Embryonic facial prominence (tissue), 1 donor: ENCODE data around the gene DEPP1.

Source experiments
- DNase-seq: peaks from one replicate; pipeline ENCODE4 v3.0.0-alpha.2; 2016; ENCODE audit errors: extremely low spot score

DEPP1 gene

DNA sequence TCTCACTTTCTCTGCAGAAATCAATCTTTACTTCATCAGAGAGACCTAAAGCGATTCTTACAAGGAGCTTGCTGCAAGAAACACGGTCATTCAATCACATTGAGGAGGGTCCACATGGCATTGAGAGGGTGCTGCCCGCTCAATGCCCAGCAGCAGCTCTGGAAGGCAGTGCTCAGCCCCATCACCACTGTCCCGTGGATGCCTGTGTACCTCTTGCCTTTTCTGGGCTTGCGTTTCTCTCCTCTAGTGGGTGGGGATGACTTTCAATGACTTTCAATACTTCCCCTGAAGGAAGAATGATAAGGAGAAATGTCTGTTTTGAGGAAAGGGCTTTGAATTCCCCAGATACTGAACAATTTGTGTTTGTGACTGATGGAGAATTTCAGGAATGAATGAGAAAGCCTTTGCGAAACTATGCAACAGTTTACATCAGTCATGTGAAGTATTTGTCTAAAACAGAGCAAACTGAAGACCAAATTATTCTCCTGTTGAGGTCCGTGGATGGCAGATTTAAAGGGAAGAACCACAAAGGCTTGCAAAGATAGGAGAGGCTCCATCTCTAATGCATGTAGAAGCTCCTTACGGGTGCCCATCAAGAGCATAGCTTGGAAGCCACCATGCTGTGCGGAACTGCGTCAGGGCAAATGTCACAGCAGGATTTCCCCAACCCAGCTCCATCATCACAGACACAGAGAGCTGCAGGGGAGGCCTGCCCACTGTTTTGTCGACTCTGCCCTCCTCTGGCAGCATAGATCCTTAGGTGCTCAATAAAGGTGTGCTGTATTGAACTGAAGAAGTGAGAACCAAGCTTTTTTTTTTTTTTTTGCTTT is 15.5 kb upstream of the DEPP1 start:
- no peak for DNase-seq

DNA sequence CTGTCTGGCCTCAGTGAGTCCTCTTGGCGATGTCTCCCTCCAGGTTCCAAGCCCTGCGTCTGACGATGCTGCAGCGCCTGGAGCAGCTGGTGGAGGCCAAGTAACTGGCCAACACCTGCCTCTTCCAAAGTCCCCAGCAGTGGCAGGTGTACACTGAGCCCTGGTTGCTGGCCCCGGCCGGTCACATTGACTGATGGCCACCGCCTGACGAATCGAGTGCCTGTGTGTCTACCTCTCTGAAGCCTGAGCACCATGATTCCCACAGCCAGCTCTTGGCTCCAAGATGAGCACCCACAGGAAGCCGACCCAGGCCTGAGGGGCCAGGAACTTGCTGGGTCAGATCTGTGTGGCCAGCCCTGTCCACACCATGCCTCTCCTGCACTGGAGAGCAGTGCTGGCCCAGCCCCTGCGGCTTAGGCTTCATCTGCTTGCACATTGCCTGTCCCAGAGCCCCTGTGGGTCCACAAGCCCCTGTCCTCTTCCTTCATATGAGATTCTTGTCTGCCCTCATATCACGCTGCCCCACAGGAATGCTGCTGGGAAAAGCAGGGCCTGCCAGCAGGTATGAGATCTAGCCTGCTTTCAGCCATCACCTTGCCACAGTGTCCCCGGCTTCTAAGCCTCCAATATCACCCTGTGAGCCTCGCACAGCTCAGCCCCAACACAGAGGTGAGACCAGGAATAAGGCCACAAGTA is 14.8 kb upstream of the DEPP1 start:
- DNase-seq: no peak

DNA sequence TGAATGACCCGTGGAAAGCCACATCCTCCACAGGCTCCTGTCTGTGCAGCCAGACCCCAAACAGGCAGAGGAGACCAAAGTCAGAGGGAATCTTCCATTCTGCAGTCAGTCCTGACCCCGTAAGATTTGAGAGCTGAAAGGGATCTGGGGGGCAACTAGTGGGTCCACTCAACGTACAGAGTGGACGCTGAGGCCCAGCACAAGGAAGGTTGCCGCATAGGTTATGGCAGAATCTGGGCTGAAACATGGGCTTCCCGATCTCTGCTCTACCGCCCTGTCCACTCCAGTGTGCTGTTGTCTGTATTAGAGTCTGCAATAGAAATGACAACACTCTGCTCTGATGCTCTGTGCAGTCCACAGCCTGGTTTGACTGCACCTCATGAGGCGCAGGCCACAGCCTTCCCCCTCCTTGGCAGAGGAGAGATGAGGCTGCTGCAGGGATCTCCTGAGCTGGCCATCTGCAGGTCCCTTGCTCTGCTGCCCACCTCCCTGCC is 14.2 kb upstream of the DEPP1 start:
- DNase-seq: no peak

DNA sequence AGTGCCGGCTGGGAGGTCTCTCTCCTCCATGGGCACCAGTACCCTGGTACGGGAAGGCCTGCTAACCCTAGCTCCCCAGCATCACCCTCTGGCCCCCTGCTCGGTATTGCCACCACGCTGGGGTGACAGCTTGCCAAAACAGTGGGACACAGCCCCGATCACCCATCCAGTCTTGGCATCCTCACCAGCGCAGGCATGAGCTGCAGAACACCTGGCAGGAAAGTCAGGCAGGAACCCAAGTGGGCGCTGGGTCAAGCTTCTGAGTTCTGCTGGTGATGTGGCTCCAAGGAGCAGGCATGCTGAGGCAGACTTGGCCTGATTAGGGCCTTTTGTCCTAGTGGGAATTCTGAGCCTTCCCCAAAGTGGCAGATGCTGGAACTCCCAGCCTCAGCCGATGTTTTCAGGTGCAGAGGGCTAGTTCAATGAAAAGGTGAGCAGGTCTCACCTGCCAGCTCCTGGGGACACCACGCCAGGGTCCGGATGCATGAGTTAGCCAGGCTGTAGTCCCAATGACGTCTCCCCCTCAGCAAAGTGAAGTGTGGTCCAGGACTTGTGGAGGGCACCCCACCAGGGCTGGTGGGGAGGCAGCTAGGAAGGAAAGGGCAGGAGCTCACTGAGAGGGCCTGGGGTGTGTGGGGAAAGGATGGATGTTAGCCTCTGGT is 13.6 kb upstream of the DEPP1 start:
- no peak for DNase-seq

DNA sequence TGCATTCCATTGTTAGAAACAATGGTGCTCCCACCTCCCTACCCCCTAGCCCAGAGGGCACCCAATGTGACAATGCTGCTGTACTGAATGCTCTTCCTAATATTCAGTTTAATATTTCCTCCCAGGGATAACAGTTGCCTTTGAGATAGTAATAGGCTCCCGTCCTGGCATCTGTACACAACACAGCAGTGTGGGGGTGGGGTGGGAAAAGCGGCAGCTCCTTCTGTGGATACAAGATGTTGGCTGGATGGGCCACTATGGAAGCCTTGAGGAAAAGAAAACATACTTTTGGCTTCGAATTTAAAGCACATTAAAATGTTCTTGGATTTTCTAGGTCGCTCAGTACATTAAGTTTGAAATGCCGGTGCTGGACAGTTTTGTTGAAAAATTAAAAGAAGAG is 13.0 kb upstream of the DEPP1 start:
- no peak for DNase-seq

DNA sequence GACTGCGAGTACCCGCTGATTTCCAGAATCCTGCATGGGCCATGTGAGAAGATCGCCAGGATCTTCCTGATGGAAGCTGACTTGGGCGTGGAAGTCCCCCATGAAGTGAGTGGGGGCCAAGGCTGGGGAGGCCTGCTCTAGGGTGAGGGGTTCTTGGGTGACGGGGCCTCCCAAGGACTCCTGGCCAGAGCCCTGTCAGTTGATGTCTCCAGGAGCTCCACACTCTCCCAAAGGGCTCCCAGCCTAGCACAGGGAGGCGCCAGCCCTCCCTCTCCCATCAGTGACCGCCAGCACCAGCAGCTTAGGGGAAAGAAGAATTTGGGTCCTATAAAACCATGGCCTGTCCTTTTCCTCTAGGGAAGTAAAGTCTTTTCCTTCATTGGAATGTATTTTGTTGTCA is 12.4 kb upstream of the DEPP1 start:
- DNase-seq: no peak

DNA sequence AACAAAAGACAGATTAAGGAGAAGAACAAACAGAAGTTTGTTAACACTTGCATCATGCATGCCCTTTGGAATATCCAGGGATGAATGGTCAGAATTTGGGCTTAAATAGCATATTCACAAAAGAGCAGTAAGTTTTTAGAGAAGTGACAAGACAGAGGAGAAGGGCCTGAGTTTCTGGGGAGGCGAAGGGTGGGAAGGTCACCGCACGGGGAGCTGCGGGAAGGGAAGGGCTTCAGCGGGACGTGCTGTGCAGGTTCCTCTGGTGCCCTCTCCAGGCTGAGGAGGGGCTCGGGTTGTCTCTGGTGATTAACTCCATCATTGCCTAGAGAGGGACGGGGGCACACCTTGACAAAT is 11.7 kb upstream of the DEPP1 start:
- DNase-seq: no peak

DNA sequence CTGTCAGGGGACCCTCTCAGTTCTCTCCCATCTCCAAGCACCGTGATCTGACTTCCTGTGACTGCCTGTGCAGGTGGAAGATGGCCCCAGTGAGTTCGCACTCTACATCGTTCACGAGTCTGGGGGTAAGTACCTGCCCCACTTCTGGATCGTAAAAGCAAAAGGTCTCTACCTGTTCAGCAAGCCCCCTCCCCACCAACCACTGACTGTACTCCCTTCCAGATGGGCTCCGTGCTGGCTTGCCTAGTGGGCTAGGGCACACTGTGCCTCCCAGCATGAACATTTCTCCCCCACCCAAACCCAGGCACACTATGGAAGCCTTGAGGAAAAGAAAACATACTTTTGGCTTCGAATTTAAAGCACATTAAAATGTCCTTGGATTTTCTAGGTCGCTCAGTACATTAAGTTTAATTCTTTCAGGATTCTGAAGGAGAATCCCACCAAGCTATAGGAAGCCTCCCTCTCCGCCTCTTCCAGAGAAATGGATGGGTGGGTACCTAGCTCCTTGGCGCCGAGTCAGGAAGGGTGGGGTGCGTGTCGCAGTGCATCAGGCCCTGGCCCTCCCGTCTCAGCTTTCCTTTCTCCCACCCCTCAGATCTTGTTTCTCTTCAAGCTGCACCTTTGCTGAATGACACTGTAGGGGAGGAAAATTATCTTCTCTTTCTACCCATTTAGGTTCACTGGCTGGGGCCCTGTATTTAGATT is 11.1 kb upstream of the DEPP1 start:
- no peak for DNase-seq

DNA sequence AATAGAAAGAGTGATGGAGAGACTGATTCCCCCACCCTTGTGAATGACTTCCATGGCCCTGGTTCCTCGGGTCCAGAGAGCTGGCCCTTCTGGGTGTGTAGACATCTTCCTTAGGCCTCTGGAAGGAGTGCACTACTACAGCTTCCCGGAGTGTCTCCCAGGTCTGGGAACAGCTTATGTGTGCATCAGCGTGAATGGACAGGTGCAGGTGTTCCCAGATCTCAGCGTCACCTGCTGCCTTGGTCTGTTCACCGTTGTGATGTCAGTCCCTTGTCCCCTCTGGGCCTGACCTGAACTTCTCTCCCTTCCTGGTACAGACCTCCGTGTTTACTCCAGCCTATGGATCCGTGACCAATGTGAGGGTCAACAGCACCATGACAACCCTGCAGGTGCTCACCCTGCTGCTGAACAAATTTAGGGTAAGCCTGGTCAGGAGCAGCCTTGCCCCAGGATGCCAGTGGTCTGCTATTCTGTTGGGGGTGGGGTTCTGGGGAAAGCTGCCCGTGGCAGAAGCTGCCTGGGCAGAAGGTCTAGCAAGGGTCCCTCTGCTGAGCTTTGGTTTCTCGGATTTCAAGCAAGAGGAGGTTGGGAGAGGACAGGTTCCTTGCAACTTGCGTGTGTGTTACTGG is 10.5 kb upstream of the DEPP1 start:
- no peak for DNase-seq

DNA sequence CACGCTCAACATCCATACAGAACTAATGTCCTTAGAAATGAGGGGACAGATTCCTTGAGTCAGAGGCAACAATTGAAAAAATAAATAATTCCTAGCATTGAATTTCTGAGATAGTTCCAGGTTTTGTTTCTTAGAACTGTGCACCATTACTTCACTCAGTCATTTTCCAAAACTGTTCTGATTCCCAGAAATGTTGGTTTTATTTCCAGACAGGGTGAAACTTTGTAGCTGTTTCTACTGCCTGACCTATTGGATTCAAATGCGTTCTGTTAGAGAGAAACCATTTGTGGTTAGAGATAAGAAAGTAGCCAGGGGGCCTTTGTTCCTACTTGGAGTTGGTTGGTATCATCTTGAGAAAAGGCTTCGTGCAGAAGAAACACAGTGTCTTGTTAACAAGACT is 8.1 kb upstream of the DEPP1 start:
- DNase-seq: no peak

DNA sequence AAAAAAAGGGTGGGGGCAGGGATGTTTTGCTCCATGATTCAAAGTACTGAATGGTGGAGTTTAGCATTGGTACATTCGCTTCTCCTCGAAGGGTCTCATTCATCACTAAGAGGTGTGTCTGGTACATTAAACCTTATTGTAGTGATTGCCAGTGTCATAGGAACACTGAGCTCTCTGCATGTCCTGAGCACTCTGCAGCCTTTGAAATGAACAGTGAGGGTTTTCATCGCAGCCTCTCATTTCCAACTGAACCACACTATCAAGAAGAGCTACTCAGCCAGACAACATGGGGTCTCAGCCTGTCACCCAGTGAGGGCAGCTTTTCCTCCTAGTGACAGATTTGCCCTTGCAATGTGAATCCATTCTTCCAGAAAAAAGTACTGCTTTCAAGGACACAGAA is 7.6 kb upstream of the DEPP1 start:
- no peak for DNase-seq

DNA sequence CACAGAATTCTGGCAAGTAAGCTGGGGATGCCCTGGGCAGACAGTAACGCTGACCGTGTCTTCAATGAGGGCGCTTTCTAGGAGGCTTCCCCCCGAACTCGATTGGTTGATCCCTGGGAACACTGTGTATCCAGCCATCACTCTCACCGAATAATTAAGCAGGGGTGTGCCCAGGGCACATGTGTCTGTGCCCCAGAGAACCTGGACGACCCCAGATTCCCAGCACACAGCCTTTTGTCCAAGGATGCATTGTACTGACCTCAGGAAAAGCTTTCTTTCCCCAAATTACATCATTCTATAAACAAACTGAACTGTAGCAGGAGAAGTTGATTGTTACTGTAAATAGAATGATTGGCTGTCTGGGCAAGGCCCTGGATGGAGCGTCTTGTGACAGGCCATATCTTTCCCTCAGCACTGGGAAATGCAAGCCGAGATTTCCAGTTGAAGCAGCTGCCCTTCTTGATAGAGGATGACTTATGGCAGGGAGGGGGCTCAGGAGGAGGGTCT is 6.6 kb upstream of the DEPP1 start:
- no peak for DNase-seq

DNA sequence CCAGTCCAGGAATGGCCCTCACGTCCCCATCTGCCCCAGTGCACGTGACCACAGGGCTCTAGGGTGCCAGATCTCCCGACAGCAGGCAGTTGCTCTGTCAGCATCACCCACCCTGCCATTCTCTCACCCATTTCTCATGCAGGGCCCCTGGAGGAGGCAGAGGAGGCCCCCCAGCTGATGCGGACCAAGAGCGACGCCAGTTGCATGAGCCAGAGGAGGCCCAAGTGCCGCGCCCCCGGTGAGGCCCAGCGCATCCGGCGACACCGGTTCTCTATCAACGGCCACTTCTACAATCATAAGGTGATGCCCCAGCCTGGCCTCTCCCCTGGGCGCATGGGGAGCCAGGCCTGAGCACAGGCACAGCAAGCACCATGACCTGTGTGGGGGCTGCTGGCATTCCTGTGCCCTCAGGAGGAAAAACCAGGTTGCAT is 6.1 kb upstream of the DEPP1 start:
- no peak for DNase-seq

DNA sequence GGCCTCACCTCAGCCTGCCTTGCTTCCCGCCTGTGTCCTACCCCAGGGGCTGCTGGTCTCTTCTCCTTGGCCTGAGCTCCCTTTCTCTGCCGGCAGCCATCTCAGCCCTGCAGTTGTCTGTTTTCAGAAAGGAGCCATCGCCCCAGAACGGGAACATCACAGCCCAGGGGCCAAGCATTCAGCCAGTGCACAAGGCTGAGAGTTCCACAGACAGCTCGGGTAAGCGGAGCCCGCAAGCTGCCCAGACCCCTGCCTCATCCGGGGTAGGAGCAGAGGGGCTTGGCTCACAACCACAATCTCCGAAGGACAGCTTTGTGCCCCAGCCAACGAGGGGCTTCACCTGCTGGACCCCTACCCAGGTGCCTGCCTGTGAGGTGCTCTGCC is 5.3 kb upstream of the DEPP1 start:
- no peak for DNase-seq

DNA sequence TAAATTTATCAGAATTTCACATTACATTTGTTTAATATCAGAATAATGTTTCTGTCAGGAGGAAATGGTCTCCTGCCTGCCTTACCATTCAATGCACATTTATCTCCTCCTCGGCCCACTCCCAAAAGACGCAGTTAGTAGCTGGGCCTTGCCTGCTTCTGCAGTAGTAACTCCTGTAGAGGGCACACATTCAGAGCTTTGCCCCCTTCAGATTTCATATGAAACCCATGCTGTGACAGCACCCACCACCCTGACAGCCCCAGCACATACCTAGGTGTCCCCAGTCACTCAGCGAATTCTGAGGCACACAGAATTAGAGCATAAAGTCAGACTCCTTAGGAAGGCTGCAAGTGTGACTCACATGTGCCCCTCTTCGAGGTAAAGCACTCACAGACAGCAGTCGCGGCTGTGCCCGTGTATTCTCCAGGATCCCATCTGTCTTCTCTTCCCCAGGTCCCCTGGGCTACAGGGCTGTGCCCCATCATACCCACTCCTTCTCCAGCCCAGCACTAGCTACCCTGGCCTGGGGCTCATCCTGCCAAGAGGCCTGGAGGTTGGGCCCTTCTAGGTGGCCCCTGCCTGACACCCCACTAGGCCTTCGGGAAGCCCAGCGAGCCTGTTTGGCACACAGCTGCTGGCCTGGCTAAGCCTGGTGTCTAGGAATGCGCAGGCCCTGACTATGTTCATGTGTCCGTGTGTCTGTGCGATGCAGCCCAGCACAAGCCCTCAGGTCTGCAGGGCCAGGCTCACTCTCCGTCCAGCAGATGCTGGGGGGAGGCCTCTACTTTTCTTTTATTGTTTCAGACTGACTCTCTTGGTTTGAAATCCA is 4.7 kb upstream of the DEPP1 start:
- no peak for DNase-seq

DNA sequence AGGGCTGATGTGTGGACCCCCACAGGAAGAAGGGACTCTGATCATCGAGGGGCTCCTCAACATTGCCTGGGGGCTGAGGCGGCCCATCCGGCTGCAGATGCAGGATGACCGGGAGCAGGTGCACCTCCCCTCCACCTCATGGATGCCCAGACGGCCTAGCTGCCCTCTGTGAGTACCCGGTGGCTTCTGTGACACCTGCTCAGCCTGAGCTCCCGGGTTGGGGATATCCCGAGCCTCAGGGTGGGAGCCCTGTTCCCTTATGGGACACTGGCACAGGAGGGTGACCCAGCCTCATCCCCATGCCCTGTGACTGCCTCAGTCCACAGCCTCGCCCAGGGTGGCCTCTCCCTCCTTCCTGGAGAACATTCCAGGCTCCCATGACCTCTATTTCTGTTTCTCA is 3.9 kb upstream of the DEPP1 start:
- no peak for DNase-seq

DNA sequence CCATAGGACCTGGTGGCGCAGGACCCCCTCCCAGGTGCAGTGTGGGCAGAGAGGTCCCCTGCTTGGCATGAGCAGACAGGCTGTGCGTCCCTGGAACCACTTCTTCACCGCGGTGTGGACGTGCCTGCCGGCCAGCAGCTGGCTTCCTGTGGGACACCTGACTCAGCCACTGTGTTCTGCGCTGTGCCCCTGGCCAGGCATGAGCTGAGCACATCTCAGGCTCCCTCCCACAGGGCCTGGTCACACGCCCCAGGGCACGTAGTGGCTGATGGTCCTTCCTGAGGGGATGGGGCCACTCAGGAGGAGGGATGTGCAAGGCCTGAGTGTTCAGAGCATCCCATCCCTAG is 3.5 kb upstream of the DEPP1 start:
- DNase-seq: no peak

DNA sequence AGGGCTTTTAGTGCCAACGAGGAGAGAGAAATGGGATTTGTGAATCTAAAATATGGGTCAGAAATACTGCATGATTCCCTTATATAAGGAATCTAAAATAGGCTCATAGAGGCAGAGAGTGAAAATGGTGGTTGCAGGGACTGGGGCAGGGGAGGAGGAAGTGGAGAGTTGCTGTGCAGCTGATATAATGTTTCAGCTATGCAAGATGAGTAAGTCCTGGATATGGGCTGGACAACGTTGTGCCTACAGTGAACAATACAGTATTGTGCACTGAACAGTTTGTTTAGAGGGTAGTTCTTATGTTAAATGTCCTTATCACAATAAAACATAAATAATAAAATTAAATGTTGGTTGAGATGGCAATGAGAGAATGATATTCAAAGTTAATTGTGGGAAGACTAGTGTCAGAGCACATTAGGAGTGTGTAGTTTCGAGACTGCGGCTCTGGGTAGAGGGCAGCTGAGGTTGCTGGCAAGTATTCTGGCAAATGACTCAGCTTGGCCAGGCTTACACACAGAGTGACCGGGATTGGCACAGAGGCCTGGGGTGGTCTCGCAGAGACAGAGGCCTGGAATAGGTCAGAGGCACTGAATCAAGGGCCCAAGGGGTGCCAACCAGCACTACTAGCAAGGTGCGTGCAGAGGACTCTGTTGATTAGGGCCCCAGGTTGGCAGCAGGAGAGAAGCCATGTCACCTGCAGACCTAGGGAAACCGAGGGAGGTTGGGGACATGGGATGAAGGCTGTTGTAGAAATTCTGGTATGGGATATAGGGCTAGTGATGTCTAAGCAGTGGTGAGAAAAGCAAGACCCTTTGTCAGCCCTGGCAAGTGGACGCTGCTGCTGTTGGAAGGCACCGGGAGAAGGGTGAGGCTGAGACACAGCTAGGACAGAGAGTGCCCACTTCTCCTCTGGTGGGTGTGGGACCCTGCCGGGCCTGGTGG is 2.8 kb upstream of the DEPP1 start:
- no peak for DNase-seq

DNA sequence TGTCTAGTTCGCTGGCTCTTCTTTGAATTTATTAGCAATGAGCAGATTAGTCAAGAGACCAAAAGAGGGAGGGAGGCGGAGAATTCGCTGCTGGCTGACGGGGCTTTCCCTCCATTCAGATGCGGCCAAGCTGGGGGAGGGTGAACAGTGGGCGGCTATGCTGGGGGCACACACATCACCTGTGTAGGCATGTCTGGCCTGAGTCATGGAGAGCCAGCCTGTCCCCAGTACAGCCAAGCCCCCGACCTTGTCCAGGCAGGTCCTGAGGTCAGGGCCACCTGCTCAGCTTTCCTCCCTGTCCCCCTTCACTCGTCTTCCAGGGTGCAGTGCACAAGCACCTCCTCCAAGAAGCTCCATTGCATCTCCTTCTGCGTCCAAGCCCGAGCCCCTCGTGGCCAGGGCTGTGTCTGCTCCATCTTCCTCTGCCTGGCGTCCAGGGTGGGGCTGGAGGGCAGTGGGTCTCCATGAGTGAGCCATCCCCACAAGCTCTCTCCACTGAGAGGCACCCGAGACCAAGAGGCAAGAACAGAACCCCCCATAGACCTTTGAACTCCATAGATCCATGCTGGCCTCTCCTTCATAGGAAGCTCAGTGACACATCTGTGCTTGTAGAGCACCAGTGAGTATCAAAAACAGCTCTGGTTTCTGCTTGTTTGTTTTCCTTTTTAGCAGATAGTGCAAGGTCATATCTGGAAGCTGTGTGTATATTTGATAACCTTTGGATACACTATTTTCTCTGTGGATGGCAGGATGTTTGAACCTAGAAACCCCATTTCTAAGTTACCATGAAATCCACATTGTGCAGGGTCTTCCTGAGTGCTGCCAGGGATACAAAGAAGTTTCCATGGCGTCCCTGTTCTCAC is 1.9 kb upstream of the DEPP1 start:
- no peak for DNase-seq
